H1 (cell line): ENCODE data around the gene CNIH1. TPM values are rescaled to one million over a fixed set of nuclear protein-coding genes. Genes with fewer than 3 reads are reported as not detected.

Experiments
- BRCA1 ChIP-seq: IDR thresholded peaks from 2 replicates; pipeline ENCODE4 v1.6.1; 2012; ENCODE audit warnings: low read depth, low read length, improper control_type of control experiment
- CBX5 ChIP-seq: fragments of 300-800, 300-1000 bp; sonication (generic); IDR thresholded peaks from 2 replicates; pipeline ENCODE4 v1.7.1; 2016; ENCODE audit warnings: antibody characterized with exemption, low read length, low read depth
- CEBPB ChIP-seq: IDR thresholded peaks from 2 replicates; pipeline ENCODE4 v1.6.1; 2012; ENCODE audit warnings: low read depth, low read length
- CHD2 ChIP-seq: IDR thresholded peaks from 2 replicates; pipeline ENCODE4 v1.6.1; 2012; ENCODE audit warnings: low read length, improper control_type of control experiment
- EZH2 ChIP-seq: fragments of 200-600 bp; sonication (generic); IDR thresholded peaks from 2 replicates; pipeline ENCODE4 v1.7.1; 2012; ENCODE audit warnings: low read depth, mild to moderate bottlenecking, moderate library complexity, low read length, inconsistent platforms; ENCODE audit not compliant: severe bottlenecking
- GABPA ChIP-seq: IDR thresholded peaks from 2 replicates; pipeline ENCODE4 v1.6.1; 2011; ENCODE audit warnings: mild to moderate bottlenecking, low read length, moderate library complexity, borderline replicate concordance; ENCODE audit not compliant: insufficient read depth
- HDAC6 ChIP-seq: IDR thresholded peaks from one replicate; pipeline ENCODE4 v1.7.1; 2012; ENCODE audit warnings: low read depth, mild to moderate bottlenecking, inconsistent platforms, low read length, moderate library complexity
- JUN ChIP-seq: IDR thresholded peaks from 2 replicates; pipeline ENCODE4 v1.6.1; 2011; ENCODE audit warnings: low read depth, mild to moderate bottlenecking, improper control_type of control experiment, low read length
- JUND ChIP-seq: IDR thresholded peaks from 2 replicates; pipeline ENCODE4 v1.6.1; 2011; ENCODE audit warnings: mild to moderate bottlenecking, improper control_type of control experiment, low read length
- KDM1A ChIP-seq: fragments of 200-600, 300-600 bp; sonication (generic); IDR thresholded peaks from 2 replicates; pipeline ENCODE4 v1.7.1; 2016; ENCODE audit warnings: mild to moderate bottlenecking, low read length, borderline replicate concordance
- KDM5A ChIP-seq: fragments of 200-600 bp; IDR thresholded peaks from 2 replicates; pipeline ENCODE4 v1.7.1; 2012; ENCODE audit warnings: mild to moderate bottlenecking, low read length, inconsistent platforms, mixed read lengths
- MAFK ChIP-seq: IDR thresholded peaks from 2 replicates; pipeline ENCODE4 v1.6.1; 2012; ENCODE audit warnings: low read depth, mild to moderate bottlenecking, improper control_type of control experiment, low read length
- NRF1 ChIP-seq: IDR thresholded peaks from 2 replicates; pipeline ENCODE4 v1.6.1; 2011; ENCODE audit warnings: mild to moderate bottlenecking, low read depth, low read length, improper control_type of control experiment
- PHF8 ChIP-seq: fragments of 200-600 bp; sonication (generic); conservative IDR thresholded peaks from 2 replicates; pipeline ENCODE4 v1.7.1; 2012; ENCODE audit warnings: low read depth, mild to moderate bottlenecking, inconsistent platforms, low read length, moderate library complexity
- RBBP5 ChIP-seq: IDR thresholded peaks from 2 replicates; pipeline ENCODE4 v1.7.1; 2012; ENCODE audit warnings: low read depth, mild to moderate bottlenecking, inconsistent platforms, low read length, moderate library complexity, borderline replicate concordance
- RXRA ChIP-seq: IDR thresholded peaks from 2 replicates; pipeline ENCODE4 v1.6.1; 2011; ENCODE audit warnings: low read depth, mild to moderate bottlenecking, low read length, moderate library complexity; ENCODE audit not compliant: insufficient read depth
- SIN3A ChIP-seq, 2 experiments: IDR thresholded peaks in 1 of 2; conservative IDR thresholded peaks in 1 of 2; 2 replicates each; pipeline ENCODE4 v1.6.1; 2011 to 2012; ENCODE audit warnings: low read length in 2 of 2, improper control_type of control experiment in 1 of 2, low read depth in 1 of 2, mild to moderate bottlenecking in 1 of 2
- SIX5 ChIP-seq: IDR thresholded peaks from 2 replicates; pipeline ENCODE4 v1.6.1; 2011; ENCODE audit warnings: mild to moderate bottlenecking, low read depth, low read length
- SP1 ChIP-seq: IDR thresholded peaks from 2 replicates; pipeline ENCODE4 v1.6.1; 2011; ENCODE audit warnings: low read depth, low read length
- SRF ChIP-seq: IDR thresholded peaks from 2 replicates; pipeline ENCODE4 v1.6.1; 2011; ENCODE audit warnings: mild to moderate bottlenecking, low read depth, low read length, moderate library complexity
- TBP ChIP-seq: IDR thresholded peaks from 2 replicates; pipeline ENCODE4 v1.6.1; 2011; ENCODE audit warnings: low read depth, low read length, improper control_type of control experiment
- YY1 ChIP-seq: IDR thresholded peaks from 2 replicates; pipeline ENCODE4 v1.6.1; 2011; ENCODE audit warnings: low read depth, mild to moderate bottlenecking, low read length
- ZNF274 ChIP-seq: IDR thresholded peaks from 2 replicates; pipeline ENCODE4 v1.7.0; 2012; ENCODE audit warnings: low read length, borderline replicate concordance; ENCODE audit errors: extremely low read depth
- polyA plus RNA-seq, 7 experiments: library from polyadenylated mRNA; depleted of rRNA in 3 of 7; stranded (reverse) in 5 of 7; unstranded in 2 of 7; fragments of >200 nt in 5 of 7; fragments of 200-250 nt in 2 of 7; gene quantifications; 1 replicate in 5 of 7; 2 replicates in 1 of 7; 4 replicates in 1 of 7; pipeline versions ENCODE4 v1.2.1 to v1.2.3, GENCODE V29; 2011 to 2013; ENCODE audit warnings: missing spikeins in 2 of 7, mixed read lengths in 2 of 7
- total RNA-seq: library from RNA; stranded (reverse); fragmentation: NEBNext Ultra II Directional; extraction: Animal tissue kit (Norgen Biotek cat#: 25700); gene quantifications from 2 replicates; pipeline ENCODE4 v1.2.1, GENCODE V29; 2021
- TF ChIP-seq, protein P1 (sequence below): IDR thresholded peaks from 2 replicates; pipeline ENCODE4 v1.6.1; 2012; ENCODE audit warnings: inconsistent platforms

Gene CNIH1
- total and polyA plus RNA-seq, 2 of the 8 experiments (the other 6 are each of a cell fraction or from before 2014, with no cell fraction given), result 119 to 333 TPM

DNA sequence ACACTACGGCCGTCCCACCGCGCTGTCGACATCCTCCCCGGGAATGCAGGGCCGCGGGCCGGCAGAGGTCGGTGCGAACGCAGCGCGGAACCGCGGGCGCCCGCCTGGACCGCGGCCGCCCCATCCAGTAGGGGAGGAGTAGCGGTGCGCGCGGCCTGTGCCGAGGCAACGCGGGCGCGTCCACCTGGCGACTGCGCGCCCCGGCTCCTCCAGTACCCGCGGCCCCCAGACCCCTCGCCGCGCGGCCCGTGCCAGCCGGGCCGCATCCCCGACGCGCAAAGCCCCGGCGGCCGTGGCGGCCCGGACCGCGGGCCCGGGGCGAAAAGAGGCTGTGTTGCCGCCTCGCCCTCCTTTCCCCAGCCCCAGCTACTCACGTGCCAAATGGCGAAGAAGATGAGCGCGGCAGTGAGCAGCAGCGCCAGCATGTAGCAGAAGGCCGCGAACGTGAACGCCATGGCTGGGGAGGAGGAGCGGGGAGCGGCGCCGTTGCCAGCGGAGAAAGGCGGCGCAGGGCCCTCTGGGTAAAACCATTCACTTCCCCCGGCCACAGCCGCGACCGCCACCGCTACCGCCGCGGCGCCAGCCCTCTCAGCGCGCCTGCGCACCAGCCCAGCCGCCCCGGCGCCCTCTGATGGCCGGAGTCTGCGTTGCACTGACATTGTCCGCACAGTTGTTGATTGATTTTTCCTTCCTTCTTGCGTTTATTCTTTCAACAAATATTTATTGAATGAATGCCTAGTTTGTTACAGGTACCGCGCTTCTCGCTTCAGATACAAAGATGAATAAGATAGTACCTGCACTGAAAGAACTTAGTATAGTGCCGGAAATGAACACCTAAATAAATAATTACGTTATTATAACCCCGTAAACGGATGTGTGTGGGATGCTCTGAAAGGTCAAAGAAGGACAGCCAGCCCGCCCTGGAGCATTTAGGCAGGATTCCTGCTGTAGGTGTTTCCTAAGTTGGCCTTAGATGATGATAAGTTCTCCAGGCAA, at the start of gene CNIH1 (continued):
- TF ChIP-seq PHF8 (peak; percentile 97), JUND (no peak), SIN3A (conservative IDR thresholded peaks at IDR 0.05 in 1 of 2, IDR thresholded peaks at IDR 0.05 in 1 of 2; ENCODE audit: low read depth in 1 of 2, low read length in 2 of 2) (peak in 1 of 2 experiments; percentile 57; a peak in 2 of 4 replicates), KDM1A (no peak), RXRA (no peak), CEBPB (no peak), YY1 (peak; percentile 54), SRF (no peak), RBBP5 (peak; percentile 97; the same call in 1 of the 2 replicates), EZH2 (no peak), CBX5 (no peak), BRCA1 (no peak), SIX5 (no peak), GABPA (no peak), KDM5A (no peak), ZNF274 (no peak), MAFK (no peak), JUN (no peak), NRF1 (peak; percentile 84), TBP (peak; percentile 67), HDAC6 (no peak), CHD2 (no peak), SP1 (no peak)
- TF ChIP-seq, protein P1, sequence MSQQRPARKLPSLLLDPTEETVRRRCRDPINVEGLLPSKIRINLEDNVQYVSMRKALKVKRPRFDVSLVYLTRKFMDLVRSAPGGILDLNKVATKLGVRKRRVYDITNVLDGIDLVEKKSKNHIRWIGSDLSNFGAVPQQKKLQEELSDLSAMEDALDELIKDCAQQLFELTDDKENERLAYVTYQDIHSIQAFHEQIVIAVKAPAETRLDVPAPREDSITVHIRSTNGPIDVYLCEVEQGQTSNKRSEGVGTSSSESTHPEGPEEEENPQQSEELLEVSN, result peak; percentile 60
